A549 (cell line): ENCODE results near the gene LTK. TPM values are rescaled to one million over a fixed set of nuclear protein-coding genes. Genes with fewer than 3 reads are reported as not detected.
"Not testable (repeated sequence)": the region's sequence is repeated elsewhere in the genome, so short reads cannot be mapped to it uniquely, and the experiment has no call there.

Source experiments
- ATAC-seq, 2 experiments: fragments of 200-7000 bp in 1 of 2; fragments of >200 bp in 1 of 2; cut with Nextera tagmentation in 1 of 2; cut with Tn5 transposase in 1 of 2; 3 replicates each; pipeline versions ENCODE4 v1.8.0 to v1.9.1; 2018 to 2020; ENCODE audit warnings: mild to moderate bottlenecking in 1 of 2, moderate library complexity in 1 of 2
- CTCF ChIA-PET: fragments of 300-600 bp; sonication (Branson Sonifier 250); formaldehyde crosslinking; extraction: SDS; loops from one replicate; lab custom pipeline; 2021; ENCODE audit warnings: antibody characterized with exemption, inconsistent platforms; lab: Yijun Ruan, JAX
- POLR2A ChIA-PET: fragments of 350-600 bp; formaldehyde crosslinking; extraction: SDS; loops from one replicate; lab custom pipeline; 2021; ENCODE audit warnings: antibody characterized with exemption, inconsistent platforms; lab: Yijun Ruan, JAX
- DNase-seq, 2 experiments: peaks; one replicate each; pipeline versions ENCODE4 v3.0.0 to v3.0.0-alpha.2; 2011 to 2016; ENCODE audit warnings: low read depth in 1 of 2, low spot score in 1 of 2
- FAIRE-seq: peaks from 2 replicates; lab custom pipeline; 2011; peaks lifted over from hg19 to GRCh38; lab: Jason Lieb, UNC
- H3K27ac ChIP-seq, 2 experiments: fragments of >200 bp; sonication (Bioruptor Twin); formaldehyde crosslinking; 3 replicates each; pipeline ENCODE4 v1.5.1; 2016 to 2017
- H3K4me1 ChIP-seq: fragments of >200 bp; sonication (Bioruptor Twin); formaldehyde crosslinking; 3 replicates; pipeline ENCODE4 v1.6.1; 2016
- H3K4me2 ChIP-seq: fragments of >200 bp; sonication (Bioruptor Twin); formaldehyde crosslinking; 3 replicates; pipeline ENCODE4 v1.6.1; 2016
- H3K4me3 ChIP-seq: fragments of >200 bp; sonication (Bioruptor Twin); formaldehyde crosslinking; 3 replicates; pipeline ENCODE4 v1.5.1; 2016
- H3K9me3 ChIP-seq: fragments of >200 bp; sonication (Bioruptor Twin); formaldehyde crosslinking; 3 replicates; pipeline ENCODE4 v1.6.1; 2016
- CBX8 ChIP-seq: fragments of 200-600 bp; sonication (generic); IDR thresholded peaks from 2 replicates; pipeline ENCODE4 v1.6.1; 2016
- EHMT2 ChIP-seq: fragments of 200-600 bp; sonication (generic); IDR thresholded peaks from 2 replicates; pipeline ENCODE4 v1.6.1; 2016; ENCODE audit warnings: antibody characterized with exemption, low read depth, mild to moderate bottlenecking, moderate library complexity
- ESRRA ChIP-seq: fragments of 150-350 bp; IDR thresholded peaks from 2 replicates; pipeline ENCODE4 v1.6.1; 2014; ENCODE audit warnings: mild to moderate bottlenecking, low read length, borderline replicate concordance
- GATA3 ChIP-seq: IDR thresholded peaks from 2 replicates; pipeline ENCODE4 v1.6.1; 2012; ENCODE audit warnings: borderline replicate concordance
- HMGXB4 ChIP-seq: fragments of 250-450 bp; sonication (Bioruptor Pico); IDR thresholded peaks from 2 replicates; pipeline ENCODE4 v1.5.0; 2021; ENCODE audit warnings: mild to moderate bottlenecking, moderate library complexity, borderline replicate concordance
- HOXA7 ChIP-seq: fragments of 250-450 bp; sonication (Bioruptor Pico); IDR thresholded peaks from 2 replicates; pipeline ENCODE4 v1.5.0; 2020; ENCODE audit warnings: mild to moderate bottlenecking, moderate library complexity
- HOXB5 ChIP-seq: fragments of 250-450 bp; sonication (Bioruptor Pico); IDR thresholded peaks from 2 replicates; pipeline ENCODE4 v1.5.0; 2020; ENCODE audit warnings: mild to moderate bottlenecking, moderate library complexity
- JUNB ChIP-seq: fragments of >200 bp; sonication (Bioruptor Twin); formaldehyde crosslinking; IDR thresholded peaks from 2 replicates; pipeline ENCODE4 v1.6.1; 2016
- KDM1A ChIP-seq: fragments of 200-600 bp; sonication (generic); IDR thresholded peaks from 2 replicates; pipeline ENCODE4 v1.6.1; 2016; ENCODE audit warnings: low read depth, mild to moderate bottlenecking
- MAX ChIP-seq: IDR thresholded peaks from 2 replicates; pipeline ENCODE4 v1.6.1; 2012
- MYC ChIP-seq: IDR thresholded peaks from 2 replicates; pipeline ENCODE4 v1.6.1; 2012; ENCODE audit warnings: mild to moderate bottlenecking, inconsistent platforms, low read length, improper control_type of control experiment, borderline replicate concordance
- PHF8 ChIP-seq: fragments of 200-600 bp; sonication (generic); IDR thresholded peaks from 2 replicates; pipeline ENCODE4 v1.6.1; 2016; ENCODE audit warnings: low read depth, mild to moderate bottlenecking, antibody characterized with exemption, moderate library complexity, borderline replicate concordance
- RARB ChIP-seq: fragments of 250-450 bp; sonication (Bioruptor Pico); IDR thresholded peaks from 2 replicates; pipeline ENCODE4 v1.8.0; 2021; ENCODE audit warnings: mild to moderate bottlenecking, moderate library complexity
- RNF2 ChIP-seq: fragments of 200-600 bp; sonication (generic); IDR thresholded peaks from 2 replicates; pipeline ENCODE4 v1.6.1; 2016; ENCODE audit warnings: low read depth, mild to moderate bottlenecking, antibody characterized with exemption, moderate library complexity, borderline replicate concordance
- SMC3 ChIP-seq: fragments of >200 bp; sonication (Bioruptor Twin); formaldehyde crosslinking; IDR thresholded peaks from 3 replicates; pipeline ENCODE4 v1.6.1; 2018; ENCODE audit warnings: inconsistent platforms
- TP53 ChIP-seq: fragments of 250-450 bp; sonication (Bioruptor Pico); IDR thresholded peaks from 2 replicates; pipeline ENCODE4 v1.5.0; 2021; ENCODE audit warnings: mild to moderate bottlenecking, moderate library complexity
- ZFP36 ChIP-seq: fragments of 450-650 bp; IDR thresholded peaks from 2 replicates; pipeline ENCODE4 v1.6.1; 2014; ENCODE audit warnings: borderline replicate concordance; ENCODE audit not compliant: partially characterized antibody
- WGBS: methylation state at CpG from one replicate; pipeline ENCODE4 v1.1.6; 2017; ENCODE audit errors: missing lambda C conversion rate; 5-methylcytosine and 5-hydroxymethylcytosine counted together
- polyA plus RNA-seq, 4 experiments: library from polyadenylated mRNA; depleted of rRNA in 3 of 4; stranded (reverse); fragments of >200 nt; fragmentation: RNase III in 1 of 4; extraction: RNeasy Plus Mini Kit Qiagen cat#74134 plus additional on column Dnase treatment in 1 of 4; gene quantifications; 2 replicates in 3 of 4; 3 replicates in 1 of 4; pipeline ENCODE4 v1.2.3, GENCODE V29; 2011 to 2017
- TF ChIP-seq, protein P1 (sequence below): fragments of 150-350 bp; IDR thresholded peaks from 2 replicates; pipeline ENCODE4 v1.6.1; 2014; ENCODE audit warnings: low read depth, mild to moderate bottlenecking, low read length
- TF ChIP-seq, protein P2 (sequence below): IDR thresholded peaks from 2 replicates; pipeline ENCODE4 v1.6.1; 2012
- TF ChIP-seq, protein P3 (sequence below): fragments of 250-450 bp; sonication (Bioruptor Pico); IDR thresholded peaks from 2 replicates; pipeline ENCODE4 v1.5.0; 2020; ENCODE audit warnings: low read depth, mild to moderate bottlenecking, moderate library complexity
- TF ChIP-seq, protein P4 (sequence below): IDR thresholded peaks from 2 replicates; pipeline ENCODE4 v1.6.1; 2012; ENCODE audit warnings: low read depth, borderline replicate concordance

Gene LTK
- polyA plus RNA-seq, 2 of the 4 experiments (the other 2 are of a cell fraction) = 0.10 to 0.17 TPM

GRCh38 chr15:41474436-41474835 is 39.2 kb downstream of the LTK start (continued):
- TF ChIP-seq, protein P1, sequence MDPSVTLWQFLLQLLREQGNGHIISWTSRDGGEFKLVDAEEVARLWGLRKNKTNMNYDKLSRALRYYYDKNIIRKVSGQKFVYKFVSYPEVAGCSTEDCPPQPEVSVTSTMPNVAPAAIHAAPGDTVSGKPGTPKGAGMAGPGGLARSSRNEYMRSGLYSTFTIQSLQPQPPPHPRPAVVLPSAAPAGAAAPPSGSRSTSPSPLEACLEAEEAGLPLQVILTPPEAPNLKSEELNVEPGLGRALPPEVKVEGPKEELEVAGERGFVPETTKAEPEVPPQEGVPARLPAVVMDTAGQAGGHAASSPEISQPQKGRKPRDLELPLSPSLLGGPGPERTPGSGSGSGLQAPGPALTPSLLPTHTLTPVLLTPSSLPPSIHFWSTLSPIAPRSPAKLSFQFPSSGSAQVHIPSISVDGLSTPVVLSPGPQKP = no peak
- no peak for TF ChIP-seq MYC
- no peak for TF ChIP-seq GATA3
- TF ChIP-seq HMGXB4 (CRISPR knock-in tag) = no peak
- no peak for TF ChIP-seq KDM1A
- TF ChIP-seq TP53 (CRISPR knock-in tag) = no peak

- 91% methylated on average over 11 of the region's 11 CpGs for WGBS
- Histone ChIP-seq H3K4me3 (no peak overlapping the region), H3K4me2 (no peak overlapping the region), H3K4me1 (peaks cover 16% of the 10 kb centered on the region; the same call in 2 of the 3 replicates), H3K27ac (no peak overlapping the region), H3K9me3 (no peaks in the 10 kb centered on the region)
- DNase-seq (no peak), ATAC-seq (no peak), FAIRE-seq (no peak)
- TF ChIP-seq TP53 (CRISPR knock-in tag) (no peak), ZFP36 (no peak), RARB (CRISPR knock-in tag) (no peak), KDM1A (no peak), GATA3 (no peak), RNF2 (no peak), MAX (no peak), PHF8 (no peak), CBX8 (no peak), HOXA7 (CRISPR knock-in tag) (no peak), ESRRA (no peak), JUNB (no peak), HOXB5 (CRISPR knock-in tag) (no peak), EHMT2 (no peak), SMC3 (no peak)
- TF ChIP-seq, protein P2, sequence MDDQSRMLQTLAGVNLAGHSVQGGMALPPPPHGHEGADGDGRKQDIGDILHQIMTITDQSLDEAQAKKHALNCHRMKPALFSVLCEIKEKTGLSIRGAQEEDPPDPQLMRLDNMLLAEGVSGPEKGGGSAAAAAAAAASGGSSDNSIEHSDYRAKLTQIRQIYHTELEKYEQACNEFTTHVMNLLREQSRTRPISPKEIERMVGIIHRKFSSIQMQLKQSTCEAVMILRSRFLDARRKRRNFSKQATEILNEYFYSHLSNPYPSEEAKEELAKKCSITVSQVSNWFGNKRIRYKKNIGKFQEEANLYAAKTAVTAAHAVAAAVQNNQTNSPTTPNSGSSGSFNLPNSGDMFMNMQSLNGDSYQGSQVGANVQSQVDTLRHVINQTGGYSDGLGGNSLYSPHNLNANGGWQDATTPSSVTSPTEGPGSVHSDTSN = no peak
- TF ChIP-seq, protein P3, sequence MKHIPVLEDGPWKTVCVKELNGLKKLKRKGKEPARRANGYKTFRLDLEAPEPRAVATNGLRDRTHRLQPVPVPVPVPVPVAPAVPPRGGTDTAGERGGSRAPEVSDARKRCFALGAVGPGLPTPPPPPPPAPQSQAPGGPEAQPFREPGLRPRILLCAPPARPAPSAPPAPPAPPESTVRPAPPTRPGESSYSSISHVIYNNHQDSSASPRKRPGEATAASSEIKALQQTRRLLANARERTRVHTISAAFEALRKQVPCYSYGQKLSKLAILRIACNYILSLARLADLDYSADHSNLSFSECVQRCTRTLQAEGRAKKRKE (CRISPR knock-in tag) = no peak
- TF ChIP-seq, protein P4, sequence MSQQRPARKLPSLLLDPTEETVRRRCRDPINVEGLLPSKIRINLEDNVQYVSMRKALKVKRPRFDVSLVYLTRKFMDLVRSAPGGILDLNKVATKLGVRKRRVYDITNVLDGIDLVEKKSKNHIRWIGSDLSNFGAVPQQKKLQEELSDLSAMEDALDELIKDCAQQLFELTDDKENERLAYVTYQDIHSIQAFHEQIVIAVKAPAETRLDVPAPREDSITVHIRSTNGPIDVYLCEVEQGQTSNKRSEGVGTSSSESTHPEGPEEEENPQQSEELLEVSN = no peak
- POLR2A ChIA-PET = no interaction called here
- CTCF ChIA-PET = no interaction called here
These were observed 40.2 kb downstream of the LTK start for GRCh38 chr15:41473418-41473817.

GRCh38 chr15:41469644-41470043 is 44.0 kb downstream of the LTK start:
- ATAC-seq = not testable (repeated sequence)

More at GRCh38 chr15:41469644-41470043, 44.0 kb downstream of the LTK start:
- H3K4me2 ChIP-seq, H3K27ac ChIP-seq, H3K9me3 ChIP-seq, H3K4me1 ChIP-seq, H3K4me3 ChIP-seq, DNase-seq, POLR2A ChIA-PET, FAIRE-seq: not testable (repeated sequence)
- WGBS = 94% methylated on average over 6 of the region's 6 CpGs
- CTCF ChIA-PET = interaction anchor here (1.0 to 2.2 kb wide), 3 partner anchors 26 to 342 kb away, joined by 4 to 6 read pairs (median 5); no protein-coding TSS in a partner anchor
